ENCODE results near the gene PCCA. TPM values are rescaled to one million over a fixed set of nuclear protein-coding genes. Genes with fewer than 3 reads are reported as not detected.

The PCCA gene
- total RNA-seq, 1 donor from 2014 or later, result 15.3 TPM

- ATAC-seq (ENCODE audit: low read depth) (no peak), DNase-seq (no peak)
- Mint-ChIP-seq H3K9me3 (no peaks in the 10 kb centered on the region), H3K36me3 (ENCODE audit: low read depth) (peaks cover 3% of the 10 kb centered on the region), H3K27me3 (no peaks in the 10 kb centered on the region), H3K4me3 (no peak overlapping the region), H3K4me1 (no peaks in the 10 kb centered on the region), H3K27ac (no peak overlapping the region)
- no peak for TF ChIP-seq CTCF (IDR thresholded peaks at IDR 0.05)
- ChIA-PET CTCF (no interaction called here), POLR2A (no interaction called here)
- intact Hi-C loops (cut with micrococcal nuclease), result no loop called here
Observed at GRCh38 chr13:100195568-100195967, 106.7 kb downstream of the PCCA start.

GRCh38 chr13:100196375-100196774 lies 107.5 kb downstream of the PCCA start:
- Mint-ChIP-seq H3K9me3 (no peaks in the 10 kb centered on the region), H3K36me3 (ENCODE audit: low read depth) (peaks cover 3% of the 10 kb centered on the region), H3K4me1 (no peaks in the 10 kb centered on the region), H3K27me3 (no peaks in the 10 kb centered on the region), H3K4me3 (no peak overlapping the region), H3K27ac (no peak overlapping the region)
- intact Hi-C loops (cut with micrococcal nuclease), result no loop called here
- ATAC-seq (ENCODE audit: low read depth), result no peak
- POLR2A ChIA-PET, result no interaction called here
- no peak for DNase-seq
- CTCF ChIA-PET, result no interaction called here
- TF ChIP-seq CTCF (IDR thresholded peaks at IDR 0.05), result no peak

GRCh38 chr13:100197116-100197515 lies 108.2 kb downstream of the PCCA start:
- ChIA-PET POLR2A (no interaction called here), CTCF (no interaction called here)
- Mint-ChIP-seq H3K27ac (no peak overlapping the region), H3K4me3 (no peak overlapping the region), H3K9me3 (no peaks in the 10 kb centered on the region), H3K27me3 (no peaks in the 10 kb centered on the region), H3K4me1 (no peaks in the 10 kb centered on the region), H3K36me3 (ENCODE audit: low read depth) (peaks cover 3% of the 10 kb centered on the region)
- no peak for TF ChIP-seq CTCF (IDR thresholded peaks at IDR 0.05)
- intact Hi-C loops (cut with micrococcal nuclease), result no loop called here
- no peak for DNase-seq
- no peak for ATAC-seq (ENCODE audit: low read depth)

GRCh38 chr13:100197591-100198365 lies 108.9 kb downstream of the PCCA start:
- H3K27ac Mint-ChIP-seq, result no peak overlapping the region
- H3K9me3 Mint-ChIP-seq, result no peaks in the 10 kb centered on the region
- TF ChIP-seq CTCF (IDR thresholded peaks at IDR 0.05), result no peak
- no peaks in the 10 kb centered on the region for H3K4me1 Mint-ChIP-seq
- no peak overlapping the region for H3K4me3 Mint-ChIP-seq
- intact Hi-C loops (cut with micrococcal nuclease), result no loop called here
- no peaks in the 10 kb centered on the region for H3K27me3 Mint-ChIP-seq
- CTCF ChIA-PET, result no interaction called here
- ATAC-seq (ENCODE audit: low read depth) (no peak), DNase-seq (no peak)
- H3K36me3 Mint-ChIP-seq (ENCODE audit: low read depth), result peaks cover 3% of the 10 kb centered on the region
- POLR2A ChIA-PET, result no interaction called here

GRCh38 chr13:100203696-100204367 lies 114.9 kb downstream of the PCCA start:
- H3K36me3 Mint-ChIP-seq (ENCODE audit: low read depth), result peaks cover 3% of the 10 kb centered on the region
- POLR2A ChIA-PET, result no interaction called here
- peaks cover 9% of the 10 kb centered on the region for H3K4me1 Mint-ChIP-seq
- DNase-seq, result no peak
- CTCF ChIA-PET, result no interaction called here
- no peak overlapping the region for H3K27ac Mint-ChIP-seq
- no peaks in the 10 kb centered on the region for H3K9me3 Mint-ChIP-seq
- ATAC-seq (ENCODE audit: low read depth), result no peak
- TF ChIP-seq CTCF (IDR thresholded peaks at IDR 0.05), result no peak
- H3K4me3 Mint-ChIP-seq, result no peak overlapping the region
- intact Hi-C loops (cut with micrococcal nuclease), result no loop called here
- H3K27me3 Mint-ChIP-seq, result no peaks in the 10 kb centered on the region
